ENCODE data around the gene MAP7D2. TPM values are rescaled to one million over a fixed set of nuclear protein-coding genes. Genes with fewer than 3 reads are reported as not detected.

Gene MAP7D2
- total and polyA plus RNA-seq, 2 of the 13 experiments (the other 11 are each of a cell fraction or from before 2014, with no cell fraction given), result 9.6 to 10.5 TPM

GRCh38 chrX:20118065-20118824, 1.5 kb upstream of the MAP7D2 start:
- 27% methylated on average over 9 of the region's 12 CpGs for WGBS (ENCODE audit: low lambda C conversion rate)
- no peak overlapping the region for H3K4me3 ChIP-seq (replicated peaks in 1 of 3; ENCODE audit: insufficient read depth in 1 of 3, low read depth in 2 of 3, low read length in 3 of 3)
- H3K4me2 ChIP-seq (ENCODE audit: low read depth, low read length), result no peak overlapping the region; the same call in 1 of the 2 replicates
- H4K20me1 ChIP-seq (ENCODE audit: insufficient read depth, low read length), result no peaks in the 10 kb centered on the region
- intact Hi-C loops (cut with micrococcal nuclease; ENCODE audit: unreplicated experiment) (no loop called here), in situ Hi-C loops (cut with HindIII; ENCODE audit: extremely low pct_ligation_motif_present, low pct_unique_long_range_greater_than_20kb) (no loop called here)
- DNase-seq (ENCODE audit: low spot score) (no peak), FAIRE-seq (no peak), ATAC-seq (no peak)
- H3K27ac ChIP-seq (ENCODE audit: extremely low read length, insufficient read depth, low read length), result no peak overlapping the region
- no peaks in the 10 kb centered on the region for H3K36me3 ChIP-seq (replicated peaks in 1 of 2; ENCODE audit: control insufficient read depth in 1 of 2, insufficient read depth in 2 of 2, low read length in 2 of 2)
- H3K4me1 ChIP-seq (ENCODE audit: insufficient read depth, low read length), result peaks cover 35% of the 10 kb centered on the region
- H3K27me3 ChIP-seq (ENCODE audit: control insufficient read depth in 1 of 2, insufficient read depth in 2 of 2, low read length in 2 of 2), result no peaks in the 10 kb centered on the region
- BruUV-seq (replicated peaks), result no TSS peak
- TF ChIP-seq JUNB (CRISPR knock-in tag; IDR thresholded peaks at IDR 0.05; ENCODE audit: borderline replicate concordance), result no peak
- TF ChIP-seq DMTF1 (CRISPR knock-in tag; IDR thresholded peaks at IDR 0.05), result no peak
- TF ChIP-seq, protein P1, sequence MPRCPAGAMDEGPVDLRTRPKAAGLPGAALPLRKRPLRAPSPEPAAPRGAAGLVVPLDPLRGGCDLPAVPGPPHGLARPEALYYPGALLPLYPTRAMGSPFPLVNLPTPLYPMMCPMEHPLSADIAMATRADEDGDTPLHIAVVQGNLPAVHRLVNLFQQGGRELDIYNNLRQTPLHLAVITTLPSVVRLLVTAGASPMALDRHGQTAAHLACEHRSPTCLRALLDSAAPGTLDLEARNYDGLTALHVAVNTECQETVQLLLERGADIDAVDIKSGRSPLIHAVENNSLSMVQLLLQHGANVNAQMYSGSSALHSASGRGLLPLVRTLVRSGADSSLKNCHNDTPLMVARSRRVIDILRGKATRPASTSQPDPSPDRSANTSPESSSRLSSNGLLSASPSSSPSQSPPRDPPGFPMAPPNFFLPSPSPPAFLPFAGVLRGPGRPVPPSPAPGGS (CRISPR knock-in tag; IDR thresholded peaks at IDR 0.05), result no peak
- no peak for TF ChIP-seq THYN1 (CRISPR knock-in tag; IDR thresholded peaks at IDR 0.05; ENCODE audit: borderline replicate concordance, low read depth)
- TF ChIP-seq ZNF260 (CRISPR knock-in tag; IDR thresholded peaks at IDR 0.05; ENCODE audit: borderline replicate concordance, low read depth), result no peak
- peaks cover 5% of the 10 kb centered on the region for H3K79me2 ChIP-seq (ENCODE audit: insufficient read depth, low read length)
- no peaks in the 10 kb centered on the region for H3K9me3 ChIP-seq (ENCODE audit: low read length)
- H2AFZ ChIP-seq (ENCODE audit: low read length), result no peak overlapping the region
- ChIA-PET POLR2A (no interaction called here), CTCF (ENCODE audit: low intra/inter-chr PET ratio, low total read pairs) (no interaction called here)
- no peak overlapping the region for H3K9ac ChIP-seq (ENCODE audit: insufficient read depth, low read depth, low read length)

Data from HepG2 (cell line).